ENCODE data around the gene SCGB3A1.

GRCh38 chr5:180555168-180555921 lies 36.0 kb downstream of the SCGB3A1 start:
- TF ChIP-seq EGR1 (IDR thresholded peaks at IDR 0.05), result no peak
- TF ChIP-seq, protein P1, sequence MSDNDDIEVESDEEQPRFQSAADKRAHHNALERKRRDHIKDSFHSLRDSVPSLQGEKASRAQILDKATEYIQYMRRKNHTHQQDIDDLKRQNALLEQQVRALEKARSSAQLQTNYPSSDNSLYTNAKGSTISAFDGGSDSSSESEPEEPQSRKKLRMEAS (IDR thresholded peaks at IDR 0.05), result no peak
- TF ChIP-seq EP300 (IDR thresholded peaks at IDR 0.05; ENCODE audit: borderline replicate concordance), result no peak
- TF ChIP-seq YY1 (IDR thresholded peaks at IDR 0.05; ENCODE audit: low read depth), result no peak
- TF ChIP-seq REST (IDR thresholded peaks at IDR 0.05; ENCODE audit: low read depth), result no peak
- TF ChIP-seq TAF1 (IDR thresholded peaks at IDR 0.05; ENCODE audit: low read depth), result no peak
- TF ChIP-seq CEBPB (IDR thresholded peaks at IDR 0.05), result no peak
- no peak for TF ChIP-seq RAD21 (IDR thresholded peaks at IDR 0.05; ENCODE audit: low read depth)
- TF ChIP-seq USF1 (IDR thresholded peaks at IDR 0.05), result no peak

All from Ishikawa (cell line).